Esophagus muscularis mucosa (tissue), 3 donors: ENCODE data around the gene OSGIN1.

Source experiments
- CTCF ChIP-seq, 3 experiments: fragments of 200-600 bp in 2 of 3; fragments of 450-650 bp in 1 of 3; sonication (generic) in 2 of 3; IDR thresholded peaks; one replicate each; pipeline ENCODE4 v1.5.1; 2017 to 2019; ENCODE audit warnings: antibody characterized with exemption in 3 of 3, mild to moderate bottlenecking in 2 of 3, moderate library complexity in 1 of 3
- POLR2AphosphoS5 ChIP-seq, 2 donors: sonication (generic); formaldehyde crosslinking; IDR thresholded peaks; one replicate each; pipeline ENCODE4 v1.6.1; 2017; ENCODE audit warnings: antibody characterized with exemption in 2 of 2

- TF ChIP-seq CTCF (IDR thresholded peaks at IDR 0.05) = no peak
- no peak for TF ChIP-seq POLR2AphosphoS5 (IDR thresholded peaks at IDR 0.05)
These were observed 10.1 kb upstream of the OSGIN1 start for GRCh38 chr16:83942815-83943515.
